ENCODE measurements around the gene ANKS1B. TPM values are rescaled to one million over a fixed set of nuclear protein-coding genes. Genes with fewer than 3 reads are reported as not detected.
"Not testable (repeated sequence)": the region's sequence is repeated elsewhere in the genome, so short reads cannot be mapped to it uniquely, and the experiment has no call there.

Gene ANKS1B
- total RNA-seq, 1 experiment from 2014 or later, result 18.8 TPM

GRCh38 chr12:99800605-99801004 is 184.1 kb downstream of the ANKS1B start:
- Mint-ChIP-seq H3K27ac (ENCODE audit: low read depth, unreplicated experiment) (no peak overlapping the region), H3K9me3 (ENCODE audit: unreplicated experiment) (no peaks in the 10 kb centered on the region), H3K4me3 (ENCODE audit: unreplicated experiment) (no peak overlapping the region), H3K27me3 (ENCODE audit: insufficient read depth, unreplicated experiment) (no peaks in the 10 kb centered on the region), H3K4me1 (ENCODE audit: insufficient read depth, unreplicated experiment) (peaks cover 6% of the 10 kb centered on the region), H3K36me3 (ENCODE audit: insufficient read depth, unreplicated experiment) (peaks cover 10% of the 10 kb centered on the region)
- BruUV-seq (replicated peaks), result no TSS peak
- TF ChIP-seq CTCF (IDR thresholded peaks at IDR 0.05; ENCODE audit: unreplicated experiment), result no peak
- intact Hi-C loops (cut with micrococcal nuclease), result no loop called here
- ChIA-PET CTCF (interaction anchor here (0.5 kb wide), 1 partner anchor 149 kb away, joined by 3 read pairs; no protein-coding TSS in a partner anchor), POLR2A (no interaction called here)
- no peak for DNase-seq (ENCODE audit: unreplicated experiment)

GRCh38 chr12:99797931-99798330 is 186.8 kb downstream of the ANKS1B start:
- POLR2A ChIA-PET; H3K9me3 Mint-ChIP-seq (ENCODE audit: unreplicated experiment); H3K4me1 Mint-ChIP-seq (ENCODE audit: insufficient read depth, unreplicated experiment); H3K27ac Mint-ChIP-seq (ENCODE audit: low read depth, unreplicated experiment); H3K36me3 Mint-ChIP-seq (ENCODE audit: insufficient read depth, unreplicated experiment); H3K27me3 Mint-ChIP-seq (ENCODE audit: insufficient read depth, unreplicated experiment); BruUV-seq (replicated peaks); intact Hi-C loops (cut with micrococcal nuclease); DNase-seq (ENCODE audit: unreplicated experiment); H3K4me3 Mint-ChIP-seq (ENCODE audit: unreplicated experiment): not testable (repeated sequence)
- CTCF ChIA-PET, result interaction anchor here (0.7 kb wide), 1 partner anchor 1115 kb away, joined by 5 read pairs; no protein-coding TSS in a partner anchor

- H3K36me3 Mint-ChIP-seq (ENCODE audit: insufficient read depth, unreplicated experiment), result peaks cover 6% of the 10 kb centered on the region
- H3K27ac Mint-ChIP-seq (ENCODE audit: low read depth, unreplicated experiment), result no peak overlapping the region
- H3K4me3 Mint-ChIP-seq (ENCODE audit: unreplicated experiment), result no peak overlapping the region
- no peaks in the 10 kb centered on the region for H3K4me1 Mint-ChIP-seq (ENCODE audit: insufficient read depth, unreplicated experiment)
- POLR2A ChIA-PET, result no interaction called here
- no peaks in the 10 kb centered on the region for H3K9me3 Mint-ChIP-seq (ENCODE audit: unreplicated experiment)
- CTCF ChIA-PET, result interaction anchor here (1.5 kb wide), 1 partner anchor 16 kb away, joined by 3 read pairs; no protein-coding TSS in a partner anchor
- no peaks in the 10 kb centered on the region for H3K27me3 Mint-ChIP-seq (ENCODE audit: insufficient read depth, unreplicated experiment)
- no peak for TF ChIP-seq CTCF (IDR thresholded peaks at IDR 0.05; ENCODE audit: unreplicated experiment)
- intact Hi-C loops (cut with micrococcal nuclease), result no loop called here
- BruUV-seq (replicated peaks), result no TSS peak
- no peak for DNase-seq (ENCODE audit: unreplicated experiment)
These were observed 201.3 kb downstream of the ANKS1B start for GRCh38 chr12:99783421-99783820.

GRCh38 chr12:99772274-99772673 is 212.5 kb downstream of the ANKS1B start:
- BruUV-seq (replicated peaks), result no TSS peak
- TF ChIP-seq CTCF (IDR thresholded peaks at IDR 0.05; ENCODE audit: unreplicated experiment), result no peak
- no peak for DNase-seq (ENCODE audit: unreplicated experiment)
- H3K4me3 Mint-ChIP-seq (ENCODE audit: unreplicated experiment), result no peak overlapping the region
- H3K36me3 Mint-ChIP-seq (ENCODE audit: insufficient read depth, unreplicated experiment), result peaks cover 5% of the 10 kb centered on the region
- ChIA-PET CTCF (no interaction called here), POLR2A (no interaction called here)
- no peak overlapping the region for H3K27ac Mint-ChIP-seq (ENCODE audit: low read depth, unreplicated experiment)
- no peaks in the 10 kb centered on the region for H3K4me1 Mint-ChIP-seq (ENCODE audit: insufficient read depth, unreplicated experiment)
- intact Hi-C loops (cut with micrococcal nuclease), result no loop called here
- H3K9me3 Mint-ChIP-seq (ENCODE audit: unreplicated experiment), result no peaks in the 10 kb centered on the region
- H3K27me3 Mint-ChIP-seq (ENCODE audit: insufficient read depth, unreplicated experiment), result no peaks in the 10 kb centered on the region

- H3K4me1 Mint-ChIP-seq (ENCODE audit: insufficient read depth, unreplicated experiment), result no peaks in the 10 kb centered on the region
- ChIA-PET POLR2A (no interaction called here), CTCF (no interaction called here)
- no peak for TF ChIP-seq CTCF (IDR thresholded peaks at IDR 0.05; ENCODE audit: unreplicated experiment)
- no TSS peak for BruUV-seq (replicated peaks)
- H3K27me3 Mint-ChIP-seq (ENCODE audit: insufficient read depth, unreplicated experiment), result no peaks in the 10 kb centered on the region
- H3K36me3 Mint-ChIP-seq (ENCODE audit: insufficient read depth, unreplicated experiment), result peaks cover 5% of the 10 kb centered on the region
- H3K4me3 Mint-ChIP-seq (ENCODE audit: unreplicated experiment), result no peak overlapping the region
- H3K9me3 Mint-ChIP-seq (ENCODE audit: unreplicated experiment), result no peaks in the 10 kb centered on the region
- no peak overlapping the region for H3K27ac Mint-ChIP-seq (ENCODE audit: low read depth, unreplicated experiment)
- no peak for DNase-seq (ENCODE audit: unreplicated experiment)
- intact Hi-C loops (cut with micrococcal nuclease), result no loop called here
These were observed 213.1 kb downstream of the ANKS1B start for GRCh38 chr12:99771659-99772058.

Data from MCF 10A (cell line).